Esophagus squamous epithelium (tissue), 4 donors: ENCODE data around the gene TRMT44.

ENCODE experiments used
- POLR2A ChIP-seq, 4 donors: fragments of 450-650 bp; IDR thresholded peaks; one replicate each; pipeline ENCODE4 v1.6.1; 2017; ENCODE audit warnings: antibody characterized with exemption in 4 of 4, mild to moderate bottlenecking in 4 of 4, moderate library complexity in 3 of 4
- TF ChIP-seq, protein P1 (sequence below), 6 experiments: fragments of 450-650 bp in 4 of 6; fragments of 200-600 bp in 2 of 6; sonication (generic) in 2 of 6; IDR thresholded peaks; one replicate each; pipeline ENCODE4 v1.5.1; 2016 to 2019; ENCODE audit warnings: antibody characterized with exemption in 6 of 6, mild to moderate bottlenecking in 4 of 6, moderate library complexity in 4 of 6

DNA sequence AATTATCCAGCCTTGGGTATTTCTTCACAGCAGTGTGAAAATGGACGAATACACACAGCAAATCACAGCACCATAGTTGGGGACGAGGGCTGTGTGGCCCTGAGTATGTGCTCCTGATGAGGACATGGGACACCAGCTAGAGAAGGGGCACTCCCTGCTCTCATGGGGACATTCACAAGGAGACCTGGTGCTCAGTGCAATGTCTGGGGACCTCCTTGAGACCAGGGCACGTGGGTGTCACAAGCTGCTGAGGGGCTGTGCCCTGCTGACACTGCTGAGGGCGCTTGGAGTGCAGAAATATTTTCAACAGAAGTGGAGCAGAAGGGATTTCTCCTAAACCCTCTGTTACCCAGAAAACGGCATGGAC is 65.4 kb downstream of the TRMT44 start:
- TF ChIP-seq, protein P1, sequence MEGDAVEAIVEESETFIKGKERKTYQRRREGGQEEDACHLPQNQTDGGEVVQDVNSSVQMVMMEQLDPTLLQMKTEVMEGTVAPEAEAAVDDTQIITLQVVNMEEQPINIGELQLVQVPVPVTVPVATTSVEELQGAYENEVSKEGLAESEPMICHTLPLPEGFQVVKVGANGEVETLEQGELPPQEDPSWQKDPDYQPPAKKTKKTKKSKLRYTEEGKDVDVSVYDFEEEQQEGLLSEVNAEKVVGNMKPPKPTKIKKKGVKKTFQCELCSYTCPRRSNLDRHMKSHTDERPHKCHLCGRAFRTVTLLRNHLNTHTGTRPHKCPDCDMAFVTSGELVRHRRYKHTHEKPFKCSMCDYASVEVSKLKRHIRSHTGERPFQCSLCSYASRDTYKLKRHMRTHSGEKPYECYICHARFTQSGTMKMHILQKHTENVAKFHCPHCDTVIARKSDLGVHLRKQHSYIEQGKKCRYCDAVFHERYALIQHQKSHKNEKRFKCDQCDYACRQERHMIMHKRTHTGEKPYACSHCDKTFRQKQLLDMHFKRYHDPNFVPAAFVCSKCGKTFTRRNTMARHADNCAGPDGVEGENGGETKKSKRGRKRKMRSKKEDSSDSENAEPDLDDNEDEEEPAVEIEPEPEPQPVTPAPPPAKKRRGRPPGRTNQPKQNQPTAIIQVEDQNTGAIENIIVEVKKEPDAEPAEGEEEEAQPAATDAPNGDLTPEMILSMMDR (IDR thresholded peaks at IDR 0.05) = no peak
- no peak for TF ChIP-seq POLR2A (IDR thresholded peaks at IDR 0.05)
